A673 (cell line): ENCODE data around the gene ZNG1B.
"Not testable (repeated sequence)": the region's sequence is repeated elsewhere in the genome, so short reads cannot be mapped to it uniquely, and the experiment has no call there.

ENCODE experiments used
- EZH2 ChIP-seq: fragments of 200-600 bp; sonication (generic); IDR thresholded peaks from 2 replicates; pipeline ENCODE4 v1.6.1; 2017; ENCODE audit warnings: borderline replicate concordance, low read depth, mild to moderate bottlenecking, mixed read lengths, antibody characterized with exemption, low read length; ENCODE audit not compliant: poor library complexity, severe bottlenecking
- TF ChIP-seq, protein P1 (sequence below): fragments of 300-800, 200-600 bp; sonication (generic); conservative IDR thresholded peaks from 2 replicates; pipeline ENCODE4 v1.5.1; 2017; ENCODE audit warnings: low read depth, mild to moderate bottlenecking, antibody characterized with exemption, low read length, moderate library complexity, mixed read lengths

DNA sequence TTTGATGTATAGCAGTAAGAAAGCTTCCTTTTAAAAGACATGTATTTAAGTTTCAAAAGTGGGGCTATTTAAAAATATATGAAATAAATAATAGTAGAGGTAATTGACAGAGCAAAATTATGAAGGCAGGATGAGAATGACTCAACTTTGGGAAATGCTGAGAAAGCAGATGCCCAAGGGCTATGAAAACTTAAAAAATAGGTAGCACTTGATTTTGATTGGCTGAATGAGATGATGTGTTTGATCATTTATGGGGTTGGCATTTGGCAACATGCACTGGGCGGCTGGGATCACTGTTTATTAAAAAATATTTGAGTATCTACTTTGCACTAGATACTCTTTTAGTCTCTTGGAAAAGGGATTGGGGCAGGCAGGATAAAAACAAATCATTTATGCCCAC lies 87.5 kb downstream of the ZNG1B start:
- TF ChIP-seq, protein P1, sequence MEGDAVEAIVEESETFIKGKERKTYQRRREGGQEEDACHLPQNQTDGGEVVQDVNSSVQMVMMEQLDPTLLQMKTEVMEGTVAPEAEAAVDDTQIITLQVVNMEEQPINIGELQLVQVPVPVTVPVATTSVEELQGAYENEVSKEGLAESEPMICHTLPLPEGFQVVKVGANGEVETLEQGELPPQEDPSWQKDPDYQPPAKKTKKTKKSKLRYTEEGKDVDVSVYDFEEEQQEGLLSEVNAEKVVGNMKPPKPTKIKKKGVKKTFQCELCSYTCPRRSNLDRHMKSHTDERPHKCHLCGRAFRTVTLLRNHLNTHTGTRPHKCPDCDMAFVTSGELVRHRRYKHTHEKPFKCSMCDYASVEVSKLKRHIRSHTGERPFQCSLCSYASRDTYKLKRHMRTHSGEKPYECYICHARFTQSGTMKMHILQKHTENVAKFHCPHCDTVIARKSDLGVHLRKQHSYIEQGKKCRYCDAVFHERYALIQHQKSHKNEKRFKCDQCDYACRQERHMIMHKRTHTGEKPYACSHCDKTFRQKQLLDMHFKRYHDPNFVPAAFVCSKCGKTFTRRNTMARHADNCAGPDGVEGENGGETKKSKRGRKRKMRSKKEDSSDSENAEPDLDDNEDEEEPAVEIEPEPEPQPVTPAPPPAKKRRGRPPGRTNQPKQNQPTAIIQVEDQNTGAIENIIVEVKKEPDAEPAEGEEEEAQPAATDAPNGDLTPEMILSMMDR: not testable (repeated sequence)
- TF ChIP-seq EZH2: not testable (repeated sequence)
